COLO668 (cell line): ENCODE measurements around the gene PTPRE.

Experiments used
- DNase-seq: peaks from one replicate; lab custom pipeline; 2025; ENCODE audit not compliant: unreplicated experiment; lab: John Stamatoyannopoulos, UW

The PTPRE gene

DNA sequence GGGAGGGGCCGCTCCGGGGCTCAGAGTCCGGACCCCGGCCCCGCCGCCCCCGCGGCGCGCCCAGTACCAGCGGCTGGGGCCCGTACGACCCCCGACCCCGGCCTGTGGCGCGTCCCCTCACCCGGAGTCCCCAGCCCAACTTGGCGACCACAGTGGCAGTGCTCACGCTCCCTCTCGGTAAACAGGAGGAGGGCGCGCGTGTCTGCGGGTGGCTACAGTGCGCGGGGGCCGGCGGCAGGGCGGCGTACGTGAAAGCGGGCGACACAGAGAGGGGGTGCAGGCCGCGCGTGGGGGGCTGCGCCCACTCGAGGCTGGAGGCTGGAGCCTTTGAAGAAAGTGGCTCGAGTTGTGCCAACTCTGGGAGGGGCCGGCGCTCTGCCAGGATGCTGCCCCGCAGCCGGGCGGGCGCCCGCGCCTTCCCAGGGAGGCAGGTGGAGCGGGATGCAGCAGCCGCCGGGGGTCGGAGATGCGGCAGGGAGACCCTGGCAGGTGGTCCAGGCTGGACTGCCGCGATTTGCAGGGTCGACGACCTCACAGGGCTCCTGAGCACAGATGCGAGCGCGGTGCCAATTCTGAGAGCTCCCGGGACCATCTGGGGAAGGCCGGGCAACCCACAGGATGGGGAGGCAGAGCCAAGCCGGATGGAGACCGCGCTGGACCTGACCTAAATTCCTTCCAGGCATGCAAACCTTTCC lies 655 bp downstream of the PTPRE start:
- no peak for DNase-seq

DNA sequence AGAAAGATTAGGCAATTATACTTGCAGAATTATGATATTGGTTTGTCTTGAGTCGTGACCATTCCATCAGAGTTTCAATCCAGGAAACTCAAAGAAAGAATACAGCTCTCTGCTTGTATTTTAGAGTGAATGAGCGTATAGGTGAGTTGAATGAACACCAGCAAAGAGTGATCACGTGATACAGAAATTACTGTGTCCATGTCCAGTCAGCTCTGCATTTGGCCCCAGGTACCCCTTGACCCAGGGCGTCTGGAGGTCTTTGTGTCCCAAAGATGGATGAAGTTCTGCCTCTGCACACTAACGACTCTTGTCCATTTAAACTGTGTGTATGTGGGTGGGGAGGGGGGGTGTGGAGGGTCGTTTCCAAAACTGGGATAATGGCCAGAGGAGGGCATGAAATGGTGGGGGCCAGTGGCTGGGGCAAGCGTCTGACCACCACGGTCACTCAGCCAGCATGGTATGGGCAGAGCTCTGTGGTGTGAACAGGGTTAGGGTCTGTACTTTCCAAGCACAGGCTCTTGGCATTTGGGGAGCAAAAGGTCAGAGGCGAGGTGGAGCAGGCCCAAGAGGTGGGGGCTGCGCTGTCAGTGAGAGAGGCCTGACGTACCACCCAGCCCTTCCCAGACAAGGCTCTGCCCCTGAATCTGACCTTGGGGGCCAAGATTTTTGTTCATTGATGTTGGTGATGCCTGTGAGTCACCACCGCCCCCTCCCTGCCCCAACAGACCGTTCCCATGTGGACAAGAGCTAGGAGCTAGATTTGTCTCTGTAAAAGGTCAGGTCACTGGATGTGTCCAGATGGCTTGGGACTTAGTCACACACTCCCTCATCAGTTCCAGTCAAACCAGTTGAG lies 1.4 kb downstream of the PTPRE start:
- no peak for DNase-seq

- no peak for DNase-seq
Measured at GRCh38 chr10:127908959-127909267, 2.0 kb downstream of the PTPRE start.

- DNase-seq, result no peak
Measured at GRCh38 chr10:127909716-127910463, 3.0 kb downstream of the PTPRE start.

DNA sequence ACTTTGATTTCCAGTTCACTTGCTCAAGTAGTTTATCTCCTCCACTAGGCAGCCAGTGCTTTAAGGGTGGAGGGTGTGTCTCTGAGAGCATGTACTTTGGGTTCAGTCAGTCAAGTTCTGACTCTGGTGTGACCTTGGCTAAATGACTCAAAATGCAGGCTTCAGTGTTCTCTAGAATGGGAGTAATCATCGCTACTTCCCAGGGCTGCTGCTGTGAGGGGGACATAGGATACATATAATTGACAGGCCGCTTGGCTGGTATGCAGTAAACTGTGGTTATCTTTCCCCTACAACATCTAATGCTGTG lies 3.5 kb downstream of the PTPRE start:
- DNase-seq, result no peak

DNA sequence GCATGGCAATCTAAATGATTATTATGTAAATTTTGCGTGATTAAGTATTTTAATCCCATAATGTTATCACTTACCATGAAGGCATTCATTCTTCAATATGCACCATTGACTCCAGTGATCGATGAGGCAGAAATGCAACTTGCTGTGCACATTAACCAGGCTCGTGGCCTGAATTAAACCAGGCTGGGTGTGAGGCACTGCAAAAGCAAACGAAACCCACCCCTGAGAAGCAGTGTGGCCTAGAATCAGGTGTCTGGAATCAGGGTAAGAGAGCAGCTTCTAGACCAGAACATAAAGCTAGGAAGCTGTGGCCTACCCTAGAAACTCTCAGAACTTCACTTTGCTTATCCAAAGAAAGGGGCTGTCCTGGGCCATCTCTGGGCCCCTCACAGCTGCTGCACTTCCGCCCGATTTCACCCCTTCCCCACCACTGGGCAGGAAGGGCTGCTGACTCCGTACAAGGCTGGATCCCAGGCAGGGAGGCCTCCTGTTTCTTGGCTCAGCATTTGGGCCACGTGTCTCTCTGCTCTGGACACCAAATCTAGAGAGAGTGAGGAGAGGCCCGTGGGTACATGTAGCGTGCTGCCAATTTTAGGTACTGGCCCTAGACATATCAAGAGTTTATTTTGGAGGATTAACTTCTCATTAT lies 4.4 kb downstream of the PTPRE start:
- no peak for DNase-seq

- DNase-seq, result no peak
Measured at GRCh38 chr10:127911867-127912257, 5.0 kb downstream of the PTPRE start.

DNA sequence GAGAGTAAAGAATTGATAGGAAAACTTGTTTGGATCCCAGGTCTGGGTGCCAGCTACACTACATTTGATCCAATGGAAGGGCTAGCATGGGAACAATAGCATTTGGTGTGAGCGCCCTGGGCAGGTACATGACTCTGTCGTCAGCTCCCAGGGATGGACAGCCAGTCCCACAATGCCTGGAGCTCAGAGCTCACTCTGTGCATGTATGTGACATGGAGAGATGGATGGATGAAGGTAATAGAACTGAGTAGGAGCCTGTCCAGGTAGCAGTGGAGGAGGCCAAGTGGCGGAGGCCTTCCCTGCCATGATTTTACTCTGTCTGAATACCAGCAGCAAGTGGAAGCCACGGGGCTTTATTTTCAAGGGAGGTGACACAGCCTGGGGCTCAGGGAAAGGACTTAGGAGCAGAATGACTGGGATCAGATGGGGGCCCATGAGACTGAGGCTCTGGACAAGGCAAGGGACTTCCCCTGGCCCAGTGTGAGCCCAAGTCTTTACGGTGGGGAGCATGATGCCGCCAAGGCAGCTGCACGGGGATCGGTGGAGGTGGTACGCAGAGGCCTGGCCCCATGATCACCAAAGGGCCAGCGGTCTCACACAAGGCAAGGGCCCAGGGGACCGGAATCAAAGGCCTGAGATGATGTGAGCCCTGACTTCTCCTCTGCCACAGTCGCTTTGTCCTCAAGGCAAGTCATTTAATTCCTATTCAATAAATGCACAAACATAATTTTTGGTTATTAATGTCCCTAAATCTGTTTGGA lies 5.9 kb downstream of the PTPRE start:
- no peak for DNase-seq

DNA sequence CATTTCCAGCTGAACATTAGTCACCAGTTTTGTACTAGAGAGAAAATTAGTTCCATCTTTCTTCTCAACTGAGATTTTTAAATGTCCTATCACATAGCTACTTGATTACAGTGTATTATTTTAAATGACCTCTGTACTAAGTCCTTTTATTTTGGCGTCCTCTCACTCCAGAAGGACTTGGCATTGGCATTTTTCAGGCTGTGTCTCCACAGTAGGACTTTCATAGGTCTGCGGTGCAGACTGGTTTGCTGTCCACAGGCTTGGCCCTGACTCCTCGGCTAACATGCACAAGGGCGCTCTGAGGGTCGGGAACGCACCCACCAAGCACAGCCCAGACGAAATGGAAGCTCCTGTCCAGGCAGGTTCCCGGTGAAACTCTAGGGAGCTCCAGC lies 6.5 kb downstream of the PTPRE start:
- DNase-seq, result no peak

- DNase-seq, result no peak
Measured at GRCh38 chr10:127915324-127915723, 8.4 kb downstream of the PTPRE start.

DNA sequence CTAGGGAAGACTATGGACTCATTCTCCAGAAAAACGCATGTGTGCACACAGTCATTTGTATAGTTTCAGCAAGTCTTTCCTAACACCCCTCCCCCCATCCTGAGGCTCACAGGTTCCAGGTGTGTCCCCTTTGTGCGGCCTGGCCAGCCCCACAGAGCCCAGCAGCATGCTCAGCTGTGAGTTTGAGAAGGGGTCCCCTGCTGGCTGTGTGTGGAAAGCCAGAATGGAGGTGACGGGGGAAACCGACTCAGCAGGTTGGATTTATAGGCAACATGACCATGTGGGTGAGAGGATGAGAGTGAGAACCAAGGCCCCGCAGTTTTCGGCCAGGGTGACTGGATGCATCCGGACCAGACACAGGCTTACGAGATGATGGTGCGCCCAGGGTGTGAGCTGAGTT lies 9.9 kb downstream of the PTPRE start:
- DNase-seq, result no peak

- DNase-seq, result no peak
Measured at GRCh38 chr10:127918572-127918971, 11.7 kb downstream of the PTPRE start.

DNA sequence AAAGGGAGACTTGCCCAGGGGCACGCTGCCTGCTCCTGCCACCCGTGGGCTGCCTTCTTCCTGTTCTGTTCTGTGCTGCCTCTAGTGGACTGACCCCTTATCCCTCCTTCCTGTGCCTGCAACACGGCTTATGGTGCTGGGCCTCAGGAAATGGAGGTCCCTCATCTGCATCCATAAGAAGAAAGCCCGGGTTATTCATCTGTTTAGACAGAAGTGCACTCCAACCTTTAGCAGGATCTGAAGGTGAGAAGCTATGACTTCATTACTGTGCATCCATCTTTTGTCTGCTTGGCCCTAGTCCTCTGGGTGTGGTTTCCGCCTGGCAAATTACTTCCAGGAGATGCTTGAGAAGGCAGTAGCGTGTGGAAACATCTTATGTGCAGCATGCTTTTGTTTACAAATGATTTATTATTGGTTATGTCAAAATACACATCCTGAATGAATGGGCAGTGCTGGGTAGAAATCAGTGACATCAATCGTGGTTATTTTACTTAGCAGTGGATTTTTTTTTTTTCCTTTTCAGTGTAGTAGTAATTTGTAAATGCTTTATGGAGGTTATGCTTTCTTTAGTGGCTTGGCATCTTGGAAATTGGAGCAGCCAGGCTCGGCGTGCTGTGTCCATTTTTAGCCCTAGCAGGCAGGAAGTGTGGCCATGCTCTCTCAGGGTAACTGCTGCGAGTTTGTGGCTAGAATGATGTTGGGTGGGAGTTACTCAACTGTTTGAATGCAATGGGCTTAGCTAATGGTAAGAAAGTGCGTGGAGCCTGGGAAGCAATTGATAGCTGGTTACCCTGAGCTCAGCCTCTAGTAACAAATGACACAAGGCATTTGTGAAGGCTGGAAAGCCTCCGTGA lies 12.7 kb downstream of the PTPRE start:
- no peak for DNase-seq

GRCh38 chr10:127920306-127921074 lies 13.6 kb downstream of the PTPRE start:
- DNase-seq, result no peak

- no peak for DNase-seq
Measured at GRCh38 chr10:127921075-127921752, 14.3 kb downstream of the PTPRE start.

- no peak for DNase-seq
Measured at GRCh38 chr10:127921753-127922145, 14.8 kb downstream of the PTPRE start.

DNA sequence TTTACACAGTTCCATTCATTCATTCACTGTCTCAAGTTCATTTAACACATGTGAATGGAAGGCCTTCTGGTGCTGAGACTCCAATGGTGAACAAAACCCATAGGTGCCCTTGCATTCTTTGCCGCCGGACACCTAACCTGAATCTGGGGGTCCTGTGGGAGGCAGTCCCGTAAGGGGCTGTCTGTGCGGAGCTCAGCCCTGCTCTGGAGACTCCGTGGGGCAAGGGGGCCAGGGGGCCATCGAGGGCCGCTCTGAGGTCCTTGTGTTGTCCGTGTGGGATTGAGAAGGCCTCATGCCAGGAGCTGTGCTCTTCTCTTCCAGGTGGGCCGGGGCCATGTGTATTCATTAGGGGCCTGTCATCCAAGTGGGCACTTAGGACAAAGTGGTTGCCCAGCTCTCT lies 15.3 kb downstream of the PTPRE start:
- no peak for DNase-seq

GRCh38 chr10:127922675-127923366 lies 15.9 kb downstream of the PTPRE start:
- no peak for DNase-seq
